KMS-11 (cell line): ENCODE data around the gene HSH2D.

Source experiments
- H2AFZ ChIP-seq: fragments of 200-600 bp; sonication (generic); 2 replicates; pipeline ENCODE4 v1.6.1; 2016; ENCODE audit warnings: antibody characterized with exemption, mixed run types, low read depth
- H3K27ac ChIP-seq: fragments of 200-600 bp; sonication (generic); 2 replicates; pipeline ENCODE4 v1.6.1; 2016; ENCODE audit warnings: mild to moderate bottlenecking, mixed run types
- H3K27me3 ChIP-seq: fragments of 200-600 bp; sonication (generic); 2 replicates; pipeline ENCODE4 v1.6.1; 2017; ENCODE audit warnings: mild to moderate bottlenecking, low read depth, mixed run types, moderate library complexity; ENCODE audit not compliant: insufficient read depth
- H3K36me3 ChIP-seq: fragments of 200-600 bp; sonication (generic); 2 replicates; pipeline ENCODE4 v1.6.1; 2017; ENCODE audit warnings: mild to moderate bottlenecking, mixed run types; ENCODE audit not compliant: insufficient read depth
- H3K4me1 ChIP-seq: fragments of 200-600 bp; sonication (generic); 2 replicates; pipeline ENCODE4 v1.6.1; 2016; ENCODE audit warnings: mild to moderate bottlenecking, low read depth, mixed run types; ENCODE audit not compliant: poor library complexity, severe bottlenecking
- H3K4me2 ChIP-seq: fragments of 200-600 bp; sonication (generic); 2 replicates; pipeline ENCODE4 v1.7.0; 2016; ENCODE audit warnings: mild to moderate bottlenecking, mixed run types
- H3K4me3 ChIP-seq: fragments of 200-600 bp; sonication (generic); IDR thresholded peaks from 2 replicates; pipeline ENCODE4 v1.6.1; 2017; ENCODE audit warnings: low read depth, low read length, mixed read lengths; ENCODE audit not compliant: insufficient read depth
- H3K79me2 ChIP-seq: fragments of 200-600 bp; sonication (generic); 2 replicates; pipeline ENCODE4 v1.6.1; 2016; ENCODE audit warnings: low read depth, mixed run types; ENCODE audit not compliant: insufficient read depth
- H3K9ac ChIP-seq: fragments of 200-600 bp; sonication (generic); 2 replicates; pipeline ENCODE4 v1.6.1; 2016; ENCODE audit warnings: mild to moderate bottlenecking, mixed run types
- H4K20me1 ChIP-seq: fragments of 200-600 bp; sonication (generic); 2 replicates; pipeline ENCODE4 v1.6.1; 2016; ENCODE audit warnings: mild to moderate bottlenecking, mixed run types; ENCODE audit not compliant: insufficient read depth
- TF ChIP-seq, protein P1 (sequence below): fragments of 200-600 bp; sonication (generic); conservative IDR thresholded peaks from 2 replicates; pipeline ENCODE4 v1.6.1; 2017; ENCODE audit warnings: low read depth, mild to moderate bottlenecking, antibody characterized with exemption, low read length, moderate library complexity, mixed read lengths

HSH2D gene

DNA sequence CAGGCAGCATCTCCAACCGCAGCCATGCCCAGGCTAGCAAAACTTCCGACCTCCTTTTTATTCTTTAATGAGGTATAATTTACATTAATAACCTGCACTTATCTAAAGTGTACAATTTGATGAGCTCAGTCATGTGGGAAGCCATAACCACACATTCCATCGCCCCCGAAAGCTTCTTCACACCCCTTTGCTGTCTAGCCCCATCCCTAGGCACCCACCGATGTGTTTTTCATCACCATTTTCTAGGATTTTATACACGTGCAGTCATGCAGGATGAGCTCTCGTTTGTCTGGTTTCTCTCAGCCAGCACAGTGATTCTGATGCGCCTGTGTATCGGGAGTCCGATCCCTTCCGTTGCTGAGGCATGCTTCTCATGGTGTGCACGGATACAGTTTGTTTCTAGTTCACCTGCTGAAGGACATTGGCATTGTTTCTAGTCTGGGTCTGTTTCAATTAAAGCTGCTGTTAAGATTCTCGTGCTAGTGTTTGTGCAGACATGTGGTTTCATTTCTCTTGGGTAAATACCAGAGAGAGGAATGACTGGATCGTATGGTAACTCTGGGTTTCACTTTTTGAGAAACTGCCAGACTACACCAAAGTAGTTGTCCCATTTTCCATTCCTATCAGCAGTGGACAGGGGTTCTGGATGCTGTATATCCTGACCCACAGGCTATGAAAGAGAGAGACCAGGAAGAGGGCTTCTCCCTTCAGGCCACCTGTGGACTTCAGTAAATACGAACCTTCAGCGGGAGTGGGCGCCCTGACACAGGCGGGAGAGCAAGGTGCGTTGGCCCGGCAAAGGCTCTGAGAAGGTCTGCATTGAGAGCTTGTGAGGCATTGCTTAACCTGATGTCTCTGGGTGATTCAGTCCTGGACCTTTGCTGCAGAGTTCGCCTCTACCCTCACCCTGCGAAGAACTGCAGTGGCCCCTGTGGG lies 59.1 kb downstream of the HSH2D start:
- H3K36me3 ChIP-seq: no peaks in the 10 kb centered on the region
- TF ChIP-seq, protein P1, sequence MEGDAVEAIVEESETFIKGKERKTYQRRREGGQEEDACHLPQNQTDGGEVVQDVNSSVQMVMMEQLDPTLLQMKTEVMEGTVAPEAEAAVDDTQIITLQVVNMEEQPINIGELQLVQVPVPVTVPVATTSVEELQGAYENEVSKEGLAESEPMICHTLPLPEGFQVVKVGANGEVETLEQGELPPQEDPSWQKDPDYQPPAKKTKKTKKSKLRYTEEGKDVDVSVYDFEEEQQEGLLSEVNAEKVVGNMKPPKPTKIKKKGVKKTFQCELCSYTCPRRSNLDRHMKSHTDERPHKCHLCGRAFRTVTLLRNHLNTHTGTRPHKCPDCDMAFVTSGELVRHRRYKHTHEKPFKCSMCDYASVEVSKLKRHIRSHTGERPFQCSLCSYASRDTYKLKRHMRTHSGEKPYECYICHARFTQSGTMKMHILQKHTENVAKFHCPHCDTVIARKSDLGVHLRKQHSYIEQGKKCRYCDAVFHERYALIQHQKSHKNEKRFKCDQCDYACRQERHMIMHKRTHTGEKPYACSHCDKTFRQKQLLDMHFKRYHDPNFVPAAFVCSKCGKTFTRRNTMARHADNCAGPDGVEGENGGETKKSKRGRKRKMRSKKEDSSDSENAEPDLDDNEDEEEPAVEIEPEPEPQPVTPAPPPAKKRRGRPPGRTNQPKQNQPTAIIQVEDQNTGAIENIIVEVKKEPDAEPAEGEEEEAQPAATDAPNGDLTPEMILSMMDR: no peak
- no peak overlapping the region for H2AFZ ChIP-seq
- no peak overlapping the region for H3K9ac ChIP-seq
- peaks cover 15% of the 10 kb centered on the region for H3K79me2 ChIP-seq
- no peak overlapping the region for H3K27ac ChIP-seq
- peaks cover 24% of the 10 kb centered on the region for H3K4me1 ChIP-seq
- H3K4me3 ChIP-seq: no peak overlapping the region
- H3K27me3 ChIP-seq: no peaks in the 10 kb centered on the region
- H3K4me2 ChIP-seq: no peak overlapping the region; the same call in 1 of the 2 replicates
- no peaks in the 10 kb centered on the region for H4K20me1 ChIP-seq

DNA sequence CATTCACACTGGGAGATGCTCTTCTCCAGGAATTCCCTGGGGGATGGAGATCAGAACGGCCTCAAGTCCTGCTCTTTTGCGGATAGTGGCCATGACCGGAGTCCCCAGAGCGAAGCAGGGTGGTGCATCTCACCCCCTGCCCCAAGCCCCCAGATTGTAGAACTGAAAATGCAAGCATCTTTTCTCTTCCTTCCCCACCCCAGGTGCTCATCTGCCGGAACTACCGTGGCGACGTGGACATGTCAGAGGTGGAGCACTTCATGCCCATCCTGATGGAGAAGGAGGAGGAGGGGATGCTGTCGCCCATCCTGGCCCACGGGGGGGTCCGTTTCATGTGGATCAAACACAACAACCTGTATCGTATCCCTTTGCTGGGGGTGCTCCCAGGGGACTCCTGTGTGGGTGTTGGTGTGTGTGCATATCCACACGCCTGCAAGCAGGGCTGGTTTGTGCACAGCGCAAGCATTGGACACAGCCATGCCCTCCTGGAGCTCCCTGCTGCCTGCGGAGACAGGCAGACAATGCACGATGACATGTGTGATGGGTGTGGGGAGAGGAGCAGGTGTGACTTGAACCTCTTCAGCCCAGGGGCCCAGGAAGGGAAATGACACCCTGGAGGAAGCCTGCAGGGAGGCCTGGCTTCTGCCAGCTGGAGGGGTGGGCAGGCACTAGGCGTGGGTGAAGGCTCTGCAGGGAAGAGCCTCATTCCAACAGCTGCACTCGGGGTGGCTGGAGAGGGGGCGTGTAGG lies 59.9 kb downstream of the HSH2D start:
- Histone ChIP-seq H4K20me1 (no peaks in the 10 kb centered on the region), H3K4me3 (no peak overlapping the region), H3K36me3 (no peaks in the 10 kb centered on the region), H3K4me1 (peaks cover 24% of the 10 kb centered on the region), H3K27ac (no peak overlapping the region), H2AFZ (no peak overlapping the region), H3K27me3 (no peaks in the 10 kb centered on the region), H3K79me2 (peaks cover 9% of the 10 kb centered on the region), H3K9ac (no peak overlapping the region), H3K4me2 (no peak overlapping the region)
- TF ChIP-seq, protein P1: no peak

DNA sequence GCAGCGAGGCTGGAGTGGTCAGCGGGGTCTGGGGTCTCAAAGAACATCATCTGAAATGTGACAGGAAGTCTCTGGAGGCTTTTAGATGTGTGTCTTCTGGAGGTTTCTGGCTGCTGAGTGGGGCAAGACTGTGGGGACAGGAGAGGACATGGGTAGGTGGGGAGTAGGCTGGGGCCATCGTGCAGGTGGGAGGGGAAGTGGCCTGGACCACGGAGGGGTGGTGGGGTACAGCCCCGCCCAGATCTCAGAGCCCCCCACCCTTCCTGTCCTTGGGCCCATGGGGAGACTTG lies 60.5 kb downstream of the HSH2D start:
- Histone ChIP-seq H3K27me3 (no peaks in the 10 kb centered on the region), H2AFZ (no peak overlapping the region), H3K4me1 (peaks cover 19% of the 10 kb centered on the region), H3K36me3 (no peaks in the 10 kb centered on the region), H3K4me3 (no peak overlapping the region), H3K4me2 (no peak overlapping the region), H3K27ac (no peak overlapping the region), H4K20me1 (no peaks in the 10 kb centered on the region), H3K9ac (no peak overlapping the region), H3K79me2 (peaks cover 4% of the 10 kb centered on the region; the same call in 1 of the 2 replicates)
- TF ChIP-seq, protein P1: no peak

DNA sequence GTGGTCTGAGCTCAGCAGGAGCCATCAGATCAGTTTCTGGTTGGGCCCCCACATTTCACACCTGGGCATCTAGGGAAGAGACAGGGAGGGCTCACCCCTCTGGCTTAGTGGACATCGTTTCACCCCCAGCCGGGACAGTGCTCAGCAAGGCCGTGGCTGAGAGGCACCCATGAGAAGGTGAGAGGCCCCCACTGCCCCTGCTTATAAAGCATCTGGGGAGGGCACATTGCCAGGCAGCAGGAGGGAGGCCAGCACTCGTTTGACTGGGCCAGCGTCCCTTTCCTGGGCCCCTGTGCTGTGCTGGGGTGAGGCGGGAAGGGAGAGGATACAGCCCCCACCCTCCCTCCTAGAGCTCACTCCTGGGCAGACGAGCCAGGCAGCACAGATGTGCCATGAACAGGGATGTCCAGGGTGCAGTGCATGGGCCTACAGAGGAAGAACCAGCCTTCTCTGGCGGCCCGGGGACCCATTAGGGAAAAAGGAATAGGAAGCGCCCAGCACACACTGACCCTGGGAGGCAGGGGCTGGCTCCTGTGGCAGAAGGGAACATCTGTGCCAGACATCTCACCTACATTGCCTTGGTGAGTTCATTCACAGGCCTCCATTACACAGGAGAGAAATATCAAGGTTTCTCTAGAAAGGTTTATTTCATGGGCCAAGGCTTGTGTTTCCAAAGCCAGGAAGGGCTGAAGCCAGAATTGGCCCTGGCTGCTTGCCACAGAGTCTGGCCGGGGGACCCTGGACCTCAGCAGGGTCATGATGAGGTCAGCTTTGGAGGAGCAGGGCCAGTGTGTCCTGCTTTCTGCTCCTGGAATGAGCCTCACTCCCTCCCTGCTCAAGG lies 61.9 kb downstream of the HSH2D start:
- Histone ChIP-seq H3K9ac (no peak overlapping the region), H4K20me1 (no peaks in the 10 kb centered on the region), H3K36me3 (no peaks in the 10 kb centered on the region), H3K4me3 (no peak overlapping the region), H3K27me3 (no peaks in the 10 kb centered on the region), H3K4me1 (peaks cover 17% of the 10 kb centered on the region), H2AFZ (no peak overlapping the region), H3K79me2 (no peaks in the 10 kb centered on the region), H3K27ac (no peak overlapping the region), H3K4me2 (no peak overlapping the region)
- TF ChIP-seq, protein P1: no peak
